Measurements from ENCODE around the gene NAA60. TPM values are rescaled to one million over a fixed set of nuclear protein-coding genes. Genes with fewer than 3 reads are reported as not detected.
A peak's percentile ranks its signal among the peaks of the same experiment; 100 is the strongest.

Gene NAA60
- total RNA-seq, 1 donor from 2014 or later: 48.9 TPM

GRCh38 chr16:3458852-3459361 is 15.4 kb downstream of the NAA60 start:
- Mint-ChIP-seq H3K9me3 (no peaks in the 10 kb centered on the region), H3K36me3 (ENCODE audit: low read depth) (no peaks in the 10 kb centered on the region), H3K4me3 (peak overlapping the region; percentile 92), H3K27ac (ENCODE audit: unreplicated experiment) (peak overlapping the region; percentile 90), H3K27me3 (ENCODE audit: low read depth) (no peaks in the 10 kb centered on the region), H3K4me1 (peaks cover 45% of the 10 kb centered on the region)
- no peak for DNase-seq (ENCODE audit: low read depth, low spot score)
- TF ChIP-seq, protein P1, sequence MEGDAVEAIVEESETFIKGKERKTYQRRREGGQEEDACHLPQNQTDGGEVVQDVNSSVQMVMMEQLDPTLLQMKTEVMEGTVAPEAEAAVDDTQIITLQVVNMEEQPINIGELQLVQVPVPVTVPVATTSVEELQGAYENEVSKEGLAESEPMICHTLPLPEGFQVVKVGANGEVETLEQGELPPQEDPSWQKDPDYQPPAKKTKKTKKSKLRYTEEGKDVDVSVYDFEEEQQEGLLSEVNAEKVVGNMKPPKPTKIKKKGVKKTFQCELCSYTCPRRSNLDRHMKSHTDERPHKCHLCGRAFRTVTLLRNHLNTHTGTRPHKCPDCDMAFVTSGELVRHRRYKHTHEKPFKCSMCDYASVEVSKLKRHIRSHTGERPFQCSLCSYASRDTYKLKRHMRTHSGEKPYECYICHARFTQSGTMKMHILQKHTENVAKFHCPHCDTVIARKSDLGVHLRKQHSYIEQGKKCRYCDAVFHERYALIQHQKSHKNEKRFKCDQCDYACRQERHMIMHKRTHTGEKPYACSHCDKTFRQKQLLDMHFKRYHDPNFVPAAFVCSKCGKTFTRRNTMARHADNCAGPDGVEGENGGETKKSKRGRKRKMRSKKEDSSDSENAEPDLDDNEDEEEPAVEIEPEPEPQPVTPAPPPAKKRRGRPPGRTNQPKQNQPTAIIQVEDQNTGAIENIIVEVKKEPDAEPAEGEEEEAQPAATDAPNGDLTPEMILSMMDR (conservative IDR thresholded peaks at IDR 0.05): no peak

GRCh38 chr16:3459401-3460090 is 16.1 kb downstream of the NAA60 start:
- Mint-ChIP-seq H3K36me3 (ENCODE audit: low read depth) (no peaks in the 10 kb centered on the region), H3K4me3 (peak overlapping the region; percentile 92), H3K27me3 (ENCODE audit: low read depth) (no peaks in the 10 kb centered on the region), H3K4me1 (peaks cover 51% of the 10 kb centered on the region), H3K9me3 (no peaks in the 10 kb centered on the region), H3K27ac (ENCODE audit: unreplicated experiment) (no peak overlapping the region)
- DNase-seq (ENCODE audit: low read depth, low spot score): no peak
- TF ChIP-seq, protein P1 (conservative IDR thresholded peaks at IDR 0.05): no peak

DNA sequence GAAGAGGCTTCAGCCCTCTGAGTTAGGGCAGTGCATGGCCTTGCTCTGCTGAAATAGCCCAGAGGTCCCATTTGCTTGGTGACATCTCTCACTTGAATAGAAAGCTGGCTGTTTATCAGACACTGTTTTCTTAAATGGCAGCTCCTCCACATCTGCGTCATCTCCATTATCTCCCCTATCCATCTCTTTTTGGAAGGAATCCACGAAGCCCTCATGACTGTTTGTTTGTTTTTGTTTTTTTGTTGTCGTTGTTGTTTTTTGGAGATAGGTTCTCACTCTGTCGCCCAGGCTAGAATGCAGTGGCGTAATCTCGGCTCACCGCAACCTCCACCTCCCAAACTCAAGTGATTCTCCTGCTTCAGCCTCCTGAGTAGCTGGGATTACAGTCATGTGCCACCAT is 16.6 kb downstream of the NAA60 start:
- DNase-seq (ENCODE audit: low read depth, low spot score): no peak
- Mint-ChIP-seq H3K4me3 (peak overlapping the region; percentile 92), H3K9me3 (no peaks in the 10 kb centered on the region), H3K27ac (ENCODE audit: unreplicated experiment) (no peak overlapping the region), H3K27me3 (ENCODE audit: low read depth) (no peaks in the 10 kb centered on the region), H3K4me1 (peaks cover 52% of the 10 kb centered on the region), H3K36me3 (ENCODE audit: low read depth) (no peaks in the 10 kb centered on the region)
- TF ChIP-seq, protein P1 (conservative IDR thresholded peaks at IDR 0.05): no peak

DNA sequence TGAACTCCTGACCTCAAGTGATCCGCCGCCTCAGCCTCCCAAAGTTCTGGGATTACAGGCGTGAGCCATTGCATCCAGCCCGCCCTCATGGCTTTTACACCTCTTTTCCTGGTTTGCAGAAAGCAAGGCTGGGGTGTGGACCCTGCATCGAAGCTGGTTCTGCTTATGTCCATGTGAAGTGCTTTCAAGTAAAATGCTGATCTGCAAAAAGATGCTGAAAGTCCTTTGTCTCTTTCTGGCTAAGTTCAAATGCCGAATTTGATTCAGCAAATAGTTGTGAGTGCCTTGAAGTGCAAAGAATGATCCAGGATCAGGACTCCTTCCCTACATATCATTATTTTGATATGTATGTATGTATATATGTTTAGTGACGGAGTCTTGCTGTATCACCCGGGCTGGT is 17.1 kb downstream of the NAA60 start:
- TF ChIP-seq, protein P1 (conservative IDR thresholded peaks at IDR 0.05): no peak
- Mint-ChIP-seq H3K27me3 (ENCODE audit: low read depth) (no peaks in the 10 kb centered on the region), H3K36me3 (ENCODE audit: low read depth) (no peaks in the 10 kb centered on the region)

GRCh38 chr16:3461151-3461550 is 17.7 kb downstream of the NAA60 start:
- H3K27ac Mint-ChIP-seq (ENCODE audit: unreplicated experiment): no peak overlapping the region
- no peaks in the 10 kb centered on the region for H3K36me3 Mint-ChIP-seq (ENCODE audit: low read depth)
- peaks cover 53% of the 10 kb centered on the region for H3K4me1 Mint-ChIP-seq
- DNase-seq (ENCODE audit: low read depth, low spot score): no peak
- TF ChIP-seq, protein P1 (conservative IDR thresholded peaks at IDR 0.05): no peak
- H3K9me3 Mint-ChIP-seq: no peaks in the 10 kb centered on the region
- peak overlapping the region; percentile 92 for H3K4me3 Mint-ChIP-seq
- H3K27me3 Mint-ChIP-seq (ENCODE audit: low read depth): no peaks in the 10 kb centered on the region

More for the DNA sequence above, 17.1 kb downstream of the NAA60 start:
- Mint-ChIP-seq H3K27ac (ENCODE audit: unreplicated experiment) (no peak overlapping the region), H3K9me3 (no peaks in the 10 kb centered on the region), H3K4me1 (peaks cover 55% of the 10 kb centered on the region), H3K4me3 (peak overlapping the region; percentile 92)
- DNase-seq (ENCODE audit: low read depth, low spot score): no peak

Measured in neural crest cell (in vitro differentiated cells).